ENCODE data around the gene FAM76A.
"Not testable (repeated sequence)": the region's sequence is repeated elsewhere in the genome, so short reads cannot be mapped to it uniquely, and the experiment has no call there.

Gene FAM76A

GRCh38 chr1:27778056-27778455 is 52.3 kb downstream of the FAM76A start:
- Histone ChIP-seq H3K36me3 (ENCODE audit: insufficient read depth, low read length) (no peaks in the 10 kb centered on the region), H3K9me3 (ENCODE audit: low read depth, low read length) (no peaks in the 10 kb centered on the region), H3K9ac (ENCODE audit: insufficient read length) (no peak overlapping the region), H3K4me3 (no peak overlapping the region), H3K27ac (no peak overlapping the region)
- no peak for TF ChIP-seq FOXP2 (optimal IDR thresholded peaks at IDR 0.05; ENCODE audit: control extremely low read depth, extremely low read length, insufficient read depth)
- no peak for TF ChIP-seq EZH2 (IDR thresholded peaks at IDR 0.05)
- no peak for TF ChIP-seq POLR2AphosphoS5 (IDR thresholded peaks at IDR 0.05; ENCODE audit: borderline replicate concordance, low read depth, low read length)
- DNase-seq (ENCODE audit: low read depth, low spot score): no peak

DNA sequence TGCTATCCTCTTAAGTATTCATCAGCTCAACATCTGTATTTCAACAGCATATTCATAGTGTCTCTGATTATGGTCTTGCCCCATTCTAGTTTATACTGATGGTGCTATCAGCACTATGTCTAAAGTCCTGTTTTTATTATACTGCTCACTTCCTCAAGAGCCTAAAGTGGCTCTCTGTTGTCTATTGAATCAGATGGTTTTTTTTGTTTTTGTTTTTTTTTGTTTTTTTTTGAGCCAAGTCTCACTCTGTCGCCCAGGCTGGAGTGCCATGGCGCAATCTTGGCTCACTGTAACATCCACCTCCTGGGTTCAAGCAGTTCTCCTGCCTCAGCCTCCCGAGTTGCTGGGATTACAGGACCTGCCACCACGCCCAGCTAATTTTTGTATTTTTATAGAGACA is 53.4 kb downstream of the FAM76A start:
- no peak for TF ChIP-seq FOXP2 (optimal IDR thresholded peaks at IDR 0.05; ENCODE audit: control extremely low read depth, extremely low read length, insufficient read depth)
- no peak for TF ChIP-seq EZH2 (IDR thresholded peaks at IDR 0.05)
- TF ChIP-seq POLR2AphosphoS5 (IDR thresholded peaks at IDR 0.05; ENCODE audit: borderline replicate concordance, low read depth, low read length): no peak
- Histone ChIP-seq H3K36me3 (ENCODE audit: insufficient read depth, low read length) (no peaks in the 10 kb centered on the region), H3K4me3 (no peak overlapping the region), H3K9ac (ENCODE audit: insufficient read length) (no peak overlapping the region), H3K27ac (no peak overlapping the region), H3K9me3 (ENCODE audit: low read depth, low read length) (no peaks in the 10 kb centered on the region)
- no peak for DNase-seq (ENCODE audit: low read depth, low spot score)

GRCh38 chr1:27782950-27783349 is 57.2 kb downstream of the FAM76A start:
- DNase-seq (ENCODE audit: low read depth, low spot score): no peak
- Histone ChIP-seq H3K27ac (no peak overlapping the region), H3K9ac (ENCODE audit: insufficient read length) (no peak overlapping the region), H3K4me3 (no peak overlapping the region), H3K36me3 (ENCODE audit: insufficient read depth, low read length) (no peaks in the 10 kb centered on the region), H3K9me3 (ENCODE audit: low read depth, low read length) (no peaks in the 10 kb centered on the region)
- TF ChIP-seq FOXP2 (optimal IDR thresholded peaks at IDR 0.05; ENCODE audit: control extremely low read depth, extremely low read length, insufficient read depth): no peak
- no peak for TF ChIP-seq EZH2 (IDR thresholded peaks at IDR 0.05)
- TF ChIP-seq POLR2AphosphoS5 (IDR thresholded peaks at IDR 0.05; ENCODE audit: borderline replicate concordance, low read depth, low read length): no peak

- Histone ChIP-seq H3K36me3 (ENCODE audit: insufficient read depth, low read length) (peaks cover 4% of the 10 kb centered on the region), H3K9me3 (ENCODE audit: low read depth, low read length) (no peaks in the 10 kb centered on the region), H3K9ac (ENCODE audit: insufficient read length) (no peak overlapping the region), H3K4me3 (no peak overlapping the region), H3K27ac (no peak overlapping the region)
- TF ChIP-seq FOXP2 (optimal IDR thresholded peaks at IDR 0.05; ENCODE audit: control extremely low read depth, extremely low read length, insufficient read depth) (no peak), POLR2AphosphoS5 (IDR thresholded peaks at IDR 0.05; ENCODE audit: borderline replicate concordance, low read depth, low read length) (no peak)
- no peak for DNase-seq (ENCODE audit: low read depth, low spot score)
Measured at GRCh38 chr1:27784700-27785099, 58.9 kb downstream of the FAM76A start.

DNA sequence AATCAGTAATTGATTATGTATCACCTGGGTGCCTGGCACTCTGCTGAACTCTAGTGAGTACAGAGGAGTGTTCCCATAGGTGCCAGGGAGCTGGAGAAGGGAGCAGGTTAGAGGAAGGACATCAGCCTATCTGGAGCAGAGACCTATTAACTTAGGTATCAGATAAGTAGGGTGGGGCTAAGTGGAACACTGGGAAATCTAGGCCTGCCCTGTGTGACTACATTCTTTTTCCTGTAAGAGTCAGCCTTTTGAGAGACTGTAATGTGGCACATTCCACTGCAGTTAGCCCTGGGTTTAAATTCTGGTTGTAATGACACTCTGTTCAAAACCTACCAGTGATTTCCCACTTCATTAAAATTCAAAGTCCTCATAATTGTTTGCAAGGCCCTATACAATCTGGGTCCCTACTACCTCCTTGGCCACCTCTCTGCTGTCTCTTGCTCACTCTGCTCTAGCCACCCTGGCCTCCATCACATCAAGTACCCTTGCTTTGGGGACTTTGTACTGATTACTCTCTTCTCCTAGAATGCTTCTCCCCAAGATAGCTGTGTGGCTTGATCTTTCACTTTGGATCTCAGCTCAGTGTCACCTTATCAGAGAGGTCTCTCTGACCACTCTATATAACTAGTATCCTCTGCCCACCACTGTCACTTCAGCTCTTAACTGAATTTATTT is 60.2 kb downstream of the FAM76A start:
- no peaks in the 10 kb centered on the region for H3K9me3 ChIP-seq (ENCODE audit: low read depth, low read length)
- DNase-seq (ENCODE audit: low read depth, low spot score): no peak
- no peak overlapping the region for H3K4me3 ChIP-seq
- no peak overlapping the region for H3K9ac ChIP-seq (ENCODE audit: insufficient read length)
- TF ChIP-seq EZH2 (IDR thresholded peaks at IDR 0.05) (no peak), FOXP2 (optimal IDR thresholded peaks at IDR 0.05; ENCODE audit: control extremely low read depth, extremely low read length, insufficient read depth) (no peak)
- H3K36me3 ChIP-seq (ENCODE audit: insufficient read depth, low read length): peaks cover 12% of the 10 kb centered on the region
- no peak overlapping the region for H3K27ac ChIP-seq

- no peaks in the 10 kb centered on the region for H3K9me3 ChIP-seq (ENCODE audit: low read depth, low read length)
- peaks cover 12% of the 10 kb centered on the region for H3K36me3 ChIP-seq (ENCODE audit: insufficient read depth, low read length)
- H3K27ac ChIP-seq: no peak overlapping the region
- DNase-seq (ENCODE audit: low read depth, low spot score): no peak
- no peak overlapping the region for H3K4me3 ChIP-seq
- TF ChIP-seq FOXP2 (optimal IDR thresholded peaks at IDR 0.05; ENCODE audit: control extremely low read depth, extremely low read length, insufficient read depth): no peak
- TF ChIP-seq POLR2AphosphoS5 (IDR thresholded peaks at IDR 0.05; ENCODE audit: borderline replicate concordance, low read depth, low read length): no peak
- TF ChIP-seq EZH2 (IDR thresholded peaks at IDR 0.05): no peak
- no peak overlapping the region for H3K9ac ChIP-seq (ENCODE audit: insufficient read length)
Measured at GRCh38 chr1:27787895-27788294, 62.1 kb downstream of the FAM76A start.

- Histone ChIP-seq H3K27ac (no peak overlapping the region), H3K9me3 (ENCODE audit: low read depth, low read length) (no peaks in the 10 kb centered on the region), H3K36me3 (ENCODE audit: insufficient read depth, low read length) (peaks cover 12% of the 10 kb centered on the region), H3K9ac (ENCODE audit: insufficient read length) (no peak overlapping the region), H3K4me3 (no peak overlapping the region)
- DNase-seq (ENCODE audit: low read depth, low spot score): no peak
- TF ChIP-seq FOXP2 (optimal IDR thresholded peaks at IDR 0.05; ENCODE audit: control extremely low read depth, extremely low read length, insufficient read depth): no peak
- no peak for TF ChIP-seq POLR2AphosphoS5 (IDR thresholded peaks at IDR 0.05; ENCODE audit: borderline replicate concordance, low read depth, low read length)
- TF ChIP-seq EZH2 (IDR thresholded peaks at IDR 0.05): no peak
Measured at GRCh38 chr1:27789540-27790041, 63.8 kb downstream of the FAM76A start.

DNA sequence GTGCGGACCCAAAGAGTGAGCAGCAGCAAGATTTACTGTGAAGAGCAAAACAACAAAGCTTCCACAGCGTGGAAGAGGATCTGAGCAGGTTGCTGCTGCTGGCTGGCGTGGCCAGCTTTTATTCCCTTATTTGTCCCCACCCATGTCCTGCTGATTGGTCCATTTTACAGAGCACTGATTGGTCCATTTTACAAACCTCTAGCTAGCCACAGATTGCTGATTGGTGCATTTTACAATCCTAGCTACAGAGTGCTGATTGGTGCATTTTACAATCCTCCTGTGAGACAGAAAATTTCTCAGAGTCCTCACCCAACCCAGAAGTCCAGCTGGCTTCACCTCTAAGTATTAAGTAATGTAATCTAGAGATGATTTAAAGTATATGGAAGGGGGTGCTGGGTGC is 64.5 kb downstream of the FAM76A start:
- H3K36me3 ChIP-seq (ENCODE audit: insufficient read depth, low read length): peaks cover 12% of the 10 kb centered on the region
- not testable (repeated sequence) for H3K4me3 ChIP-seq; H3K27ac ChIP-seq; H3K9me3 ChIP-seq (ENCODE audit: low read depth, low read length); H3K9ac ChIP-seq (ENCODE audit: insufficient read length); DNase-seq (ENCODE audit: low read depth, low spot score)

GRCh38 chr1:27795601-27796000 is 69.8 kb downstream of the FAM76A start:
- no peak for DNase-seq (ENCODE audit: low read depth, low spot score)
- Histone ChIP-seq H3K36me3 (ENCODE audit: insufficient read depth, low read length) (peaks cover 8% of the 10 kb centered on the region), H3K4me3 (no peak overlapping the region), H3K9ac (ENCODE audit: insufficient read length) (no peak overlapping the region), H3K27ac (no peak overlapping the region), H3K9me3 (ENCODE audit: low read depth, low read length) (no peaks in the 10 kb centered on the region)
- no peak for TF ChIP-seq POLR2AphosphoS5 (IDR thresholded peaks at IDR 0.05; ENCODE audit: borderline replicate concordance, low read depth, low read length)
- no peak for TF ChIP-seq FOXP2 (optimal IDR thresholded peaks at IDR 0.05; ENCODE audit: control extremely low read depth, extremely low read length, insufficient read depth)
- TF ChIP-seq EZH2 (IDR thresholded peaks at IDR 0.05): no peak
